HCT116 (cell line): Measurements from ENCODE around the gene AP1M1. TPM values are rescaled to one million over a fixed set of nuclear protein-coding genes. Genes with fewer than 3 reads are reported as not detected.

Experiments
- ATAC-seq: fragments of 200-7000 bp; cut with Tn5 transposase; 2 replicates; pipeline ENCODE4 v1.9.1; 2020; ENCODE audit warnings: mild to moderate bottlenecking, moderate library complexity
- BruUV-seq: library from RNA; stranded (reverse); fragments of 400-500 nt; replicated peaks from 2 replicates; lab custom pipeline; 2021; lab: Mats Ljungman, UMichigan
- CTCF ChIA-PET: fragments of 300-600 bp; sonication (Branson Sonifier 250); formaldehyde crosslinking; loops from one replicate; lab custom pipeline; 2021; ENCODE audit warnings: antibody characterized with exemption; lab: Charles Lee
- POLR2A ChIA-PET: fragments of 300-600, 350-600 bp; sonication (Branson Sonifier 250); formaldehyde crosslinking; loops from one replicate; lab custom pipeline; 2021; ENCODE audit warnings: antibody characterized with exemption; lab: Charles Lee
- RAD21 ChIA-PET, 2 experiments: fragments of 300-600 bp; sonication (Branson Sonifier 250); formaldehyde crosslinking; loops; one replicate each; lab custom pipeline; 2023; ENCODE audit warnings: low total read pairs in 2 of 2; ENCODE audit not compliant: uncharacterized antibody in 2 of 2, unreplicated experiment in 2 of 2, low non-redundant PET in 1 of 2; lab: Charles Lee
- DNase-seq: peaks from one replicate; pipeline ENCODE4 v3.0.0-alpha.2; 2010; ENCODE audit warnings: low read depth, low spot score
- H2AFZ ChIP-seq: fragments of 200-600 bp; shearing (Covaris generic), sonication (generic); 2 replicates; pipeline ENCODE4 v1.6.1; 2017; ENCODE audit warnings: low read depth, mixed run types, mixed read lengths, antibody characterized with exemption, low read length; ENCODE audit not compliant: poor library complexity, severe bottlenecking
- H3K27ac ChIP-seq: 2 replicates; pipeline ENCODE4 v1.5.1; 2012; ENCODE audit warnings: low read depth, low read length
- H3K27me3 ChIP-seq: fragments of 200-600 bp; sonication (generic); 2 replicates; pipeline ENCODE4 v1.6.1; 2016; ENCODE audit warnings: mixed run types, low read length, mixed read lengths; ENCODE audit not compliant: insufficient read depth
- H3K36me3 ChIP-seq, 2 experiments: fragments of 200-500 bp in 1 of 2; fragments of 200-600 bp in 1 of 2; sonication (Bioruptor generic) in 1 of 2; sonication (generic) in 1 of 2; 2 replicates each; pipeline versions ENCODE4 v1.5.1 to v1.6.1; 2014 to 2016; ENCODE audit warnings: low read length in 2 of 2, inconsistent platforms in 1 of 2, mixed read lengths in 1 of 2, mixed run types in 1 of 2; ENCODE audit not compliant: insufficient read depth in 2 of 2, control insufficient read depth in 1 of 2
- H3K4me1 ChIP-seq, 2 experiments: fragments of 200-600 bp in 1 of 2; sonication (generic) in 1 of 2; 2 replicates each; pipeline versions ENCODE4 v1.5.1 to v1.6.1; 2012 to 2017; ENCODE audit warnings: low read length in 2 of 2, inconsistent platforms in 1 of 2, mild to moderate bottlenecking in 1 of 2, mixed read lengths in 1 of 2, mixed run types in 1 of 2, moderate library complexity in 1 of 2; ENCODE audit not compliant: insufficient read depth in 2 of 2, control insufficient read depth in 1 of 2
- H3K4me2 ChIP-seq: fragments of 200-600 bp; sonication (generic); 2 replicates; pipeline ENCODE4 v1.6.1; 2017; ENCODE audit warnings: mixed run types, low read length, mixed read lengths
- H3K4me3 ChIP-seq, 2 experiments: fragments of 200-600 bp in 1 of 2; sonication (generic) in 1 of 2; replicated peaks in 1 of 2; 2 replicates each; pipeline ENCODE4 v1.5.1; 2011 to 2016; ENCODE audit warnings: low read length in 2 of 2, control low read depth in 1 of 2, low read depth in 1 of 2, mild to moderate bottlenecking in 1 of 2, mixed read lengths in 1 of 2, mixed run types in 1 of 2
- H3K79me2 ChIP-seq: fragments of 200-600 bp; sonication (generic); 2 replicates; pipeline ENCODE4 v1.6.1; 2017; ENCODE audit warnings: mild to moderate bottlenecking, mixed run types, low read length, moderate library complexity, mixed read lengths; ENCODE audit not compliant: insufficient read depth
- H3K9ac ChIP-seq: fragments of 200-600 bp; sonication (generic); 2 replicates; pipeline ENCODE4 v1.6.1; 2016; ENCODE audit warnings: low read length, mixed read lengths
- H3K9me2 ChIP-seq: fragments of 200-600 bp; sonication (generic), shearing (Covaris generic); 2 replicates; pipeline ENCODE4 v1.6.1; 2017; ENCODE audit warnings: mixed run types, mild to moderate bottlenecking, moderate library complexity; ENCODE audit not compliant: insufficient read depth
- H3K9me3 ChIP-seq, 2 experiments: fragments of 200-500 bp in 1 of 2; fragments of 200-600 bp in 1 of 2; sonication (Bioruptor generic) in 1 of 2; sonication (generic) in 1 of 2; 2 replicates each; pipeline ENCODE4 v1.6.1; 2014 to 2017; ENCODE audit warnings: low read length in 2 of 2, mixed read lengths in 2 of 2, inconsistent platforms in 1 of 2, low read depth in 1 of 2, mild to moderate bottlenecking in 1 of 2, mixed run types in 1 of 2, moderate library complexity in 1 of 2; ENCODE audit not compliant: control insufficient read depth in 1 of 2, insufficient read depth in 1 of 2
- H4K20me1 ChIP-seq: fragments of 200-600 bp; sonication (generic), shearing (Covaris generic); 2 replicates; pipeline ENCODE4 v1.6.1; 2017; ENCODE audit warnings: mixed run types, mild to moderate bottlenecking, moderate library complexity; ENCODE audit not compliant: insufficient read depth
- CBX3 ChIP-seq: IDR thresholded peaks from 2 replicates; pipeline ENCODE4 v1.6.1; 2012; ENCODE audit warnings: low read depth
- CEBPB ChIP-seq: IDR thresholded peaks from 2 replicates; pipeline ENCODE4 v1.6.1; 2012; ENCODE audit warnings: low read depth
- ELF1 ChIP-seq: IDR thresholded peaks from 2 replicates; pipeline ENCODE4 v1.6.1; 2012; ENCODE audit warnings: low read depth, borderline replicate concordance
- EZH2 ChIP-seq: fragments of 200-600 bp; sonication (generic); IDR thresholded peaks from 2 replicates; pipeline ENCODE4 v1.6.1; 2017; ENCODE audit warnings: antibody characterized with exemption, mixed run types
- EZH2phosphoT487 ChIP-seq: fragments of 200-600 bp; IDR thresholded peaks from 2 replicates; pipeline ENCODE4 v1.6.1; 2018; ENCODE audit warnings: antibody characterized with exemption, borderline replicate concordance
- POLR2A ChIP-seq: IDR thresholded peaks from 2 replicates; pipeline ENCODE4 v1.7.0; 2011; ENCODE audit warnings: borderline replicate concordance; ENCODE audit not compliant: insufficient read depth, insufficient read length; ENCODE audit errors: extremely low read depth
- POLR2AphosphoS5 ChIP-seq: IDR thresholded peaks from 2 replicates; pipeline ENCODE4 v1.6.1; 2011; ENCODE audit warnings: mild to moderate bottlenecking, low read depth, low read length, moderate library complexity
- RAD21 ChIP-seq: IDR thresholded peaks from 2 replicates; pipeline ENCODE4 v1.6.1; 2012; ENCODE audit warnings: low read depth, mild to moderate bottlenecking
- SRF ChIP-seq: IDR thresholded peaks from 2 replicates; pipeline ENCODE4 v1.6.1; 2012; ENCODE audit warnings: low read depth
- YY1 ChIP-seq: IDR thresholded peaks from 2 replicates; pipeline ENCODE4 v1.6.1; 2011; ENCODE audit warnings: low read length, low read depth, moderate library complexity, mild to moderate bottlenecking; ENCODE audit not compliant: insufficient replicate concordance; ENCODE audit errors: extremely low read depth
- ZNF274 ChIP-seq: fragments of 200-500 bp; sonication (Bioruptor generic); IDR thresholded peaks from 2 replicates; pipeline ENCODE4 v1.6.1; 2014; ENCODE audit warnings: mild to moderate bottlenecking, low read depth, low read length, inconsistent platforms
- intact Hi-C: fragments of 100-400 bp; cut with micrococcal nuclease; formaldehyde crosslinking; loops from 2 replicates; pipeline ENCODE4 v1.10.0; 2022
- total RNA-seq: library from RNA; stranded (reverse); gene quantifications from one replicate; pipeline ENCODE4 v1.2.1, GENCODE V29; 2021; ENCODE audit not compliant: unreplicated experiment
- TF ChIP-seq, protein P1 (sequence below): IDR thresholded peaks from 2 replicates; pipeline ENCODE4 v1.6.1; 2012; ENCODE audit warnings: low read depth
- TF ChIP-seq, protein P2 (sequence below): IDR thresholded peaks from 2 replicates; pipeline ENCODE4 v1.6.1; 2012
- TF ChIP-seq, protein P3 (sequence below), 3 experiments: fragments of 200-600 bp in 1 of 3; sonication (generic) in 1 of 3; IDR thresholded peaks in 2 of 3; conservative IDR thresholded peaks in 1 of 3; 2 replicates each; pipeline ENCODE4 v1.5.1; 2012 to 2017; ENCODE audit warnings: low read depth in 2 of 3, low read length in 2 of 3, antibody characterized with exemption in 1 of 3, borderline replicate concordance in 1 of 3, control low read depth in 1 of 3, mild to moderate bottlenecking in 1 of 3, mixed read lengths in 1 of 3, mixed run types in 1 of 3, moderate library complexity in 1 of 3; ENCODE audit not compliant: insufficient read depth in 1 of 3

Gene AP1M1
- total RNA-seq, 1 experiment from 2014 or later = 50.0 TPM

DNA sequence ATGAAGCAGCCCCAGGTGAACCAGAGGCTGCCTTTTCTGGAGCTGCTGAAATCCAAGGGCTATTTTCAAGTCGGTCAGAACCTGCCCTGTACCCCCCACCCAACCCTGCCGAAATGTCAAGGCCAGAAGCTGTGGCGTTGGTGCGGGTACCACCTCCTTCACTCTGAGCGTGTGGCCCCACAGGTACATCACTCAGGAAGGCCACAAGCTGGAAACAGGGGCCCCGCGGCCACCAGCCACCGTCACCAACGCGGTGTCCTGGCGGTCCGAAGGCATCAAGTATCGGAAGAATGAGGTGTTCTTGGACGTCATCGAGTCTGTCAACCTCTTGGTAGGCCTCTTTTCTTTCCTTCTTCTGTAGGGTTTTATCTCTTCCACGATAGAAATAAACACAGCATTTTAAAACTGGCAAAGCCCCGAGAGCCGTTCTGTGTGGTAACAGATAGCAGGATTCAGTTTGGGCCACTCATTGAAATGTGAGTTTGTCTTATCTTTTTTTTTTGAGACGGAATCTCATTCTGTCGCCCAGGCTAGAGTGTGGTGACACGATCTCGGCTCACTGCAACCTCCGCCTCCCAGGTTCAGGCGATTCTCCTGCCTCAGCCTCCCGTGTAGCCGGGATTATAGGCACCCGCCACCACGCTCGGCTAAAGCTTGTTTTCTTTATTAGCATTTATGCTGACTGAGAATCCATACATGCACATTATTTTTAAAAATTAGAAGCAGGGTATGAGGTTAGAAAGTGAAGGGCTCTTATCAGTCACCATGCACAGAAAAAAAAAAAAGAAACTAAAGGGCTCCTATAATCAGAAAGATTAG, 11.3 kb downstream of the AP1M1 start:
- RAD21 ChIA-PET = no interaction called here
- Histone ChIP-seq H3K4me1 (no peaks in the 10 kb centered on the region), H2AFZ (no peak overlapping the region), H3K36me3 (peaks cover 3 to 19% of the 10 kb centered on the region in 2 experiments; a peak in 3 of 4 replicates), H4K20me1 (no peaks in the 10 kb centered on the region), H3K27ac (no peak overlapping the region), H3K9ac (no peak overlapping the region)
- no TSS peak for BruUV-seq
- CTCF ChIA-PET = no interaction called here
- TF ChIP-seq EZH2phosphoT487 = no peak
- TF ChIP-seq CEBPB = no peak
- TF ChIP-seq SRF = no peak
- TF ChIP-seq, all 23 proteins: peak for 0
- Histone ChIP-seq H3K27me3 (no peaks in the 10 kb centered on the region), H3K9me2 (no peaks in the 10 kb centered on the region), H3K4me3 (no peak overlapping the region), H3K79me2 (peaks cover 15% of the 10 kb centered on the region; the same call in 1 of the 2 replicates), H3K4me2 (no peak overlapping the region), H3K9me3 (no peaks in the 10 kb centered on the region)
- ATAC-seq = no peak
- POLR2A ChIA-PET = no interaction called here
- DNase-seq = no peak
- intact Hi-C loops = no loop called here

DNA sequence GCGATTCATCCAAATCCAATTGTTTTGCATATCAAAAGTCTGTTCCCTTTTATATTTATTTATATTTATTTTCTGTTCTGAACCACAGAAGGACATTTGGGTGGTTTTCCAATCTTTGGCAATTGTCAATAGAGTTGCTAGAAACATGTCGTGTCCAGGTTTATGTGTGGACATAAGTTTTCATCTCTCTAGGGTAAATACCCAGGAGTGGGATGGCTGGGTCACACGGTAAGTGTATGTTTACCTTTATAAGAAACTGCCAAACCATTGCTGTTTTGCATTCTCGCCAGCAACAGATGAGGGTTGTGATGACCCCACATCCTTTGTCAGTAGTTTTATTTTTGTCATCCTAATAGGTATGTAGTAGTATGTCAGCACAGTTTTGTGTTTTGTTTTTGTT, 12.5 kb downstream of the AP1M1 start:
- ChIA-PET CTCF (no interaction called here), POLR2A (no interaction called here), RAD21 (no interaction called here)
- Histone ChIP-seq H3K4me2 (no peak overlapping the region), H3K27me3 (no peaks in the 10 kb centered on the region), H3K36me3 (peaks cover 3 to 19% of the 10 kb centered on the region in 2 experiments; a peak in 3 of 4 replicates), H3K9ac (no peak overlapping the region), H3K4me1 (no peaks in the 10 kb centered on the region), H3K4me3 (no peak overlapping the region), H3K79me2 (peaks cover 15% of the 10 kb centered on the region; the same call in 1 of the 2 replicates), H3K27ac (no peak overlapping the region), H2AFZ (no peak overlapping the region), H3K9me3 (no peaks in the 10 kb centered on the region), H3K9me2 (no peaks in the 10 kb centered on the region), H4K20me1 (no peaks in the 10 kb centered on the region)
- BruUV-seq = no TSS peak
- DNase-seq (no peak), ATAC-seq (no peak)
- intact Hi-C loops = no loop called here
- TF ChIP-seq CEBPB (no peak), POLR2A (no peak), ZNF274 (no peak), RAD21 (no peak), YY1 (no peak), EZH2 (no peak), POLR2AphosphoS5 (no peak), EZH2phosphoT487 (no peak), ELF1 (no peak), CBX3 (no peak)
- TF ChIP-seq, protein P1, sequence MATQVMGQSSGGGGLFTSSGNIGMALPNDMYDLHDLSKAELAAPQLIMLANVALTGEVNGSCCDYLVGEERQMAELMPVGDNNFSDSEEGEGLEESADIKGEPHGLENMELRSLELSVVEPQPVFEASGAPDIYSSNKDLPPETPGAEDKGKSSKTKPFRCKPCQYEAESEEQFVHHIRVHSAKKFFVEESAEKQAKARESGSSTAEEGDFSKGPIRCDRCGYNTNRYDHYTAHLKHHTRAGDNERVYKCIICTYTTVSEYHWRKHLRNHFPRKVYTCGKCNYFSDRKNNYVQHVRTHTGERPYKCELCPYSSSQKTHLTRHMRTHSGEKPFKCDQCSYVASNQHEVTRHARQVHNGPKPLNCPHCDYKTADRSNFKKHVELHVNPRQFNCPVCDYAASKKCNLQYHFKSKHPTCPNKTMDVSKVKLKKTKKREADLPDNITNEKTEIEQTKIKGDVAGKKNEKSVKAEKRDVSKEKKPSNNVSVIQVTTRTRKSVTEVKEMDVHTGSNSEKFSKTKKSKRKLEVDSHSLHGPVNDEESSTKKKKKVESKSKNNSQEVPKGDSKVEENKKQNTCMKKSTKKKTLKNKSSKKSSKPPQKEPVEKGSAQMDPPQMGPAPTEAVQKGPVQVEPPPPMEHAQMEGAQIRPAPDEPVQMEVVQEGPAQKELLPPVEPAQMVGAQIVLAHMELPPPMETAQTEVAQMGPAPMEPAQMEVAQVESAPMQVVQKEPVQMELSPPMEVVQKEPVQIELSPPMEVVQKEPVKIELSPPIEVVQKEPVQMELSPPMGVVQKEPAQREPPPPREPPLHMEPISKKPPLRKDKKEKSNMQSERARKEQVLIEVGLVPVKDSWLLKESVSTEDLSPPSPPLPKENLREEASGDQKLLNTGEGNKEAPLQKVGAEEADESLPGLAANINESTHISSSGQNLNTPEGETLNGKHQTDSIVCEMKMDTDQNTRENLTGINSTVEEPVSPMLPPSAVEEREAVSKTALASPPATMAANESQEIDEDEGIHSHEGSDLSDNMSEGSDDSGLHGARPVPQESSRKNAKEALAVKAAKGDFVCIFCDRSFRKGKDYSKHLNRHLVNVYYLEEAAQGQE = no peak
- TF ChIP-seq, protein P2, sequence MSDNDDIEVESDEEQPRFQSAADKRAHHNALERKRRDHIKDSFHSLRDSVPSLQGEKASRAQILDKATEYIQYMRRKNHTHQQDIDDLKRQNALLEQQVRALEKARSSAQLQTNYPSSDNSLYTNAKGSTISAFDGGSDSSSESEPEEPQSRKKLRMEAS = no peak
- TF ChIP-seq, protein P3, sequence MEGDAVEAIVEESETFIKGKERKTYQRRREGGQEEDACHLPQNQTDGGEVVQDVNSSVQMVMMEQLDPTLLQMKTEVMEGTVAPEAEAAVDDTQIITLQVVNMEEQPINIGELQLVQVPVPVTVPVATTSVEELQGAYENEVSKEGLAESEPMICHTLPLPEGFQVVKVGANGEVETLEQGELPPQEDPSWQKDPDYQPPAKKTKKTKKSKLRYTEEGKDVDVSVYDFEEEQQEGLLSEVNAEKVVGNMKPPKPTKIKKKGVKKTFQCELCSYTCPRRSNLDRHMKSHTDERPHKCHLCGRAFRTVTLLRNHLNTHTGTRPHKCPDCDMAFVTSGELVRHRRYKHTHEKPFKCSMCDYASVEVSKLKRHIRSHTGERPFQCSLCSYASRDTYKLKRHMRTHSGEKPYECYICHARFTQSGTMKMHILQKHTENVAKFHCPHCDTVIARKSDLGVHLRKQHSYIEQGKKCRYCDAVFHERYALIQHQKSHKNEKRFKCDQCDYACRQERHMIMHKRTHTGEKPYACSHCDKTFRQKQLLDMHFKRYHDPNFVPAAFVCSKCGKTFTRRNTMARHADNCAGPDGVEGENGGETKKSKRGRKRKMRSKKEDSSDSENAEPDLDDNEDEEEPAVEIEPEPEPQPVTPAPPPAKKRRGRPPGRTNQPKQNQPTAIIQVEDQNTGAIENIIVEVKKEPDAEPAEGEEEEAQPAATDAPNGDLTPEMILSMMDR (IDR thresholded peaks at IDR 0.05 in 2 of 3, conservative IDR thresholded peaks at IDR 0.05 in 1 of 3; ENCODE audit: borderline replicate concordance in 1 of 3, insufficient read depth in 1 of 3, low read depth in 2 of 3, low read length in 2 of 3) = no peak
